ENCODE measurements around the gene OR6N2.

OR6N2 gene

DNA sequence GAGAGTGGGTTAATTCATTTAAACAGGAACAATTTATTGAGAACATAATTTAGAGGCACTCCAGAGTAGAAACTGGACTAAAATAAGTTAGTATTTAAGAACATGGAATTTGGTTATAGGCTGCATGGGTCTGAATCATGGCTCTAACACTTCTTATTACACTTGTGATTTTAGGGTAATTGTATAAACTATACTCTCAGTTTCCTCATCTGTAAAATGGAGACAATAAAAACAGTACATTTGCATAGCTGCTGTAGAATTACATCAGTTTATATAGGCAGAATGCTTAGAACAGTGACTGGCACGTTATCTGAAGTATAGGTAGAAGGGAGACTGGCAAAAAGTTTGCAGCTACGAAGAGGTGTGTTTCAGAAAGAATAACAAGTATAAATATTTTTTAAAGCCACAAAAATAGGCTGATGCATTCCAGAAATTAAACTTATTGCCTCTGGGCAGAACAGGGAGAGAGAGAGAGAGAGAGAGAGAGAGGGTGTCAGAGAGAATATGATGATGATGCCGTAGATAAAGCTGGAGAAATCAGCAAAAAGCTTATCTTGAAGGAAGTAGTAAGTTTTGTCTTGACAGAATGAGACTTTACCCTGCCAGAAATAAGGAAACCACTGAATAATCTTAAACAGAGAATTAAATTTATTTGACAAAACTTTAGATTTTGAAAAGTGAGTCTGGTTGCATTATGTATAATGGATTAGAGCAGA is 52.3 kb downstream of the OR6N2 start:
- H3K4me1 ChIP-seq (ENCODE audit: control insufficient read depth in 1 of 2, insufficient read depth in 1 of 2, low read depth in 1 of 2, low read length in 1 of 2) = no peaks in the 10 kb centered on the region
- no peaks in the 10 kb centered on the region for H3K27me3 ChIP-seq
- no peak overlapping the region for H3K4me3 ChIP-seq (ENCODE audit: low read depth in 1 of 2, low read length in 1 of 2)
- TF ChIP-seq, protein P1, sequence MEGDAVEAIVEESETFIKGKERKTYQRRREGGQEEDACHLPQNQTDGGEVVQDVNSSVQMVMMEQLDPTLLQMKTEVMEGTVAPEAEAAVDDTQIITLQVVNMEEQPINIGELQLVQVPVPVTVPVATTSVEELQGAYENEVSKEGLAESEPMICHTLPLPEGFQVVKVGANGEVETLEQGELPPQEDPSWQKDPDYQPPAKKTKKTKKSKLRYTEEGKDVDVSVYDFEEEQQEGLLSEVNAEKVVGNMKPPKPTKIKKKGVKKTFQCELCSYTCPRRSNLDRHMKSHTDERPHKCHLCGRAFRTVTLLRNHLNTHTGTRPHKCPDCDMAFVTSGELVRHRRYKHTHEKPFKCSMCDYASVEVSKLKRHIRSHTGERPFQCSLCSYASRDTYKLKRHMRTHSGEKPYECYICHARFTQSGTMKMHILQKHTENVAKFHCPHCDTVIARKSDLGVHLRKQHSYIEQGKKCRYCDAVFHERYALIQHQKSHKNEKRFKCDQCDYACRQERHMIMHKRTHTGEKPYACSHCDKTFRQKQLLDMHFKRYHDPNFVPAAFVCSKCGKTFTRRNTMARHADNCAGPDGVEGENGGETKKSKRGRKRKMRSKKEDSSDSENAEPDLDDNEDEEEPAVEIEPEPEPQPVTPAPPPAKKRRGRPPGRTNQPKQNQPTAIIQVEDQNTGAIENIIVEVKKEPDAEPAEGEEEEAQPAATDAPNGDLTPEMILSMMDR (IDR thresholded peaks at IDR 0.05) = no peak
- no peak overlapping the region for H3K27ac ChIP-seq
- H3K36me3 ChIP-seq = no peaks in the 10 kb centered on the region
- H3K9me3 ChIP-seq = no peaks in the 10 kb centered on the region

GRCh38 chr1:158724442-158724841 is 56.6 kb downstream of the OR6N2 start:
- Histone ChIP-seq H3K36me3 (no peaks in the 10 kb centered on the region), H3K4me1 (ENCODE audit: control insufficient read depth in 1 of 2, insufficient read depth in 1 of 2, low read depth in 1 of 2, low read length in 1 of 2) (no peaks in the 10 kb centered on the region), H3K27me3 (no peaks in the 10 kb centered on the region), H3K4me3 (ENCODE audit: low read depth in 1 of 2, low read length in 1 of 2) (no peak overlapping the region), H3K9me3 (no peaks in the 10 kb centered on the region), H3K27ac (no peak overlapping the region)
- TF ChIP-seq, protein P1 (IDR thresholded peaks at IDR 0.05) = no peak
